WI38 (cell line): ENCODE measurements around the gene TRIM71.
"Not testable (repeated sequence)": the region's sequence is repeated elsewhere in the genome, so short reads cannot be mapped to it uniquely, and the experiment has no call there.

Experiments
- H3K4me3 ChIP-seq: 2 replicates; pipeline ENCODE4 v1.5.1; 2011; ENCODE audit warnings: low read depth, mild to moderate bottlenecking, control low read depth, low read length
- CTCF ChIP-seq: IDR thresholded peaks from 2 replicates; pipeline ENCODE4 v1.5.1; 2012; ENCODE audit warnings: low read depth, mild to moderate bottlenecking, control low read depth, low read length

TRIM71 gene

DNA sequence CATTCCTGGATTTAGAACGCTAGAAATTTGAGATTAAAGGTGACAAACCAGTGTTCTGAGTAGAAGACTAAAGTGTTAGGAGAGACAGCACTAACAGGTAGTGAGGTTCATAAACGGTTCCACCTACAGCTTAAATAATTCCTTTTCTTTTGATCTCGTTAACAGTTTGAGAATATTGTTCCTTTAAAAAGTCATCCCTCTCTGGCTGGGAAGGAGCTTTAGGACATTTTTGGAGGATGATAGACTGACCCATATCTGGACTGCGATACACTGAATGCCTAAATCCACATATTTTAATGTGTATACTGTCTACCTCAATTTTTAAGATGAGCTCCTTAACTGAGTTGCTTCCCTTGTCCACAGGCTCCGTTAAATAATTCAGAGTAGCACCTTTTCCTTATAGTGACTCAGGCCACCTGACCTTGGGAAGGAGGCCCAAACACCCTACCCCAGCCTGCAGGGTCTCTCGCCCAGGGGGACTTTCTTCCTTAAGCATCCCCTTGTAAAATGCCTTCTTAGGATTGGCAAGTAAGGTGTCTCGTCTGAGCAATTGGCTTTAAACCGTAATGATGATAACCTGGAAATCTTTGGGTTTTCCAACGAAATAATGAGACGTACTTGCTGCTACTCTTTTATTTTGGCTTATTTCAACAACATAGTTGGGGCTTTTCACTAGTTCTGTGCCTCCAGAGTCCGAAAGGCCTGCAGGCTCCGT, 3.3 kb downstream of the TRIM71 start:
- TF ChIP-seq CTCF = no peak
- H3K4me3 ChIP-seq = no peak overlapping the region

DNA sequence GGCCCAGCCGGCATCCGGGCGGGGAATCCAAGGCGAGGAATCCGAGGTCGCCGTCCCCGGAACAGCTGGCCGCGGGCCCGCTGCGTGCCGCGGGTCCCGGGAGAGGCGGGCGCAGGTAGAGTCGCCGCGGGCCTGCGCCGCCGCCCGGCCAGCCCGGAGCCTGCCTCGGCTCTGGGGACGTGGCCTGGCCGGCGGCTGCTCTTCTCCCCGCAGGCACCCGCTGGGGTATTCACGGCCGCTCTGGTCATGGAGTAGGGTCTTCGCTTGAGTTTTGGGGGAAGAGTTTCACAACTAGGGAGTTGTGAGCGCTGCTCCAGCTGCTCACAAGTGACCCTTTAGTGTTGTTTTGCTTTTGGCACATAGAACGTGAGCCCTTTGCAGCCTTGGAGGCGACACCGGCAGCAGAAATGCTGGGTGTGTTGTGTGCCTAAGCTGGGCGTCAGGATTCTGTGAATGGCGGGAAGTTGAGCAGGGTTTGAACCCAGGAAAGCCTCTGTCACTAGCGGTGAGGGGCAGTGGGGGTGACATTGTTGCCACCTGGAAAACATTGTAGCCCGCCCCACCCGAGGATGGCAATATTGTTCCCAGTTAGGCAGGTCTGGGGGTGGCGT, 4.0 kb downstream of the TRIM71 start:
- no peak overlapping the region for H3K4me3 ChIP-seq
- TF ChIP-seq CTCF = no peak

DNA sequence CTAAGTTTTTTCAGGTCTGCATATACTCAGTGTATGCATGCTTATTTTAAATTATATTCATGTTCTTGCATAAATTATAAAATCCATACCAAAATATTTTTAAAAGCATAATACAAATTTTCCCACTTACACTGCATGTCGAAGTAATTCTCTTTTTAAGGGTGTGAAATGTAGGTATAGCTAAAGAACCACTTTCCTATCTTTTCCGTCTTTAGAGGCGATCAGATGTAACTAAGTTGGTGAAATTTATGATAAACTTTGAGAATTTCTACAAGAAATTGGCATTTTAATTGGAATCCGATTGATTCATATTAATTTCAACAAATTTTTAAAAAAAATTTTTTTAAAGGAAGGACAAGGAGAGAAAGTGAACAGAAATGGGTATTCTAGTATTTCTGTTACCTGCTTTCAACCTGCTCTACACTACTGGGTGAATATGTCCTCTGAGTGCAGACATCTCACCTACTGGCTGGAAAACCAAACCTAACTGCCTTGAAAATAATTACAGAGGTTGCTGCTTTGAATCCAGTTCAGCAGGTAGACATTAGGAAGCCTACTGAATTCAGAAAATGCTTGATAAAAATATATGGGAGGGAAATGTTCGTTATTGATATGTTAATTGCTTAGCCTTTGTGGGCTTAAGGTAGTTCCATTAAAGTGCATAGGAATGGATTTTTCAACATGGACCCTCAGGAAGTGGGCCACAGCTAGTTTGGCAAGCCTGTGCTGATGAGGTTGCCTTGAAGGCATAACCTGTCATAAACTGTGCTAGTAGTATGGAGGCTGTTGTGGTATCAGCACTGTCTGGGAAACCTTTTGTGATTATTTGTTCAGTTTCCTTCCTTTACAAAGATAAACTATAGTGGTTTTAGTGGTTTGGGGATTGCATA, 5.1 kb downstream of the TRIM71 start:
- TF ChIP-seq CTCF = no peak
- no peak overlapping the region for H3K4me3 ChIP-seq

GRCh38 chr3:32823641-32824184, 5.9 kb downstream of the TRIM71 start:
- H3K4me3 ChIP-seq = not testable (repeated sequence)

DNA sequence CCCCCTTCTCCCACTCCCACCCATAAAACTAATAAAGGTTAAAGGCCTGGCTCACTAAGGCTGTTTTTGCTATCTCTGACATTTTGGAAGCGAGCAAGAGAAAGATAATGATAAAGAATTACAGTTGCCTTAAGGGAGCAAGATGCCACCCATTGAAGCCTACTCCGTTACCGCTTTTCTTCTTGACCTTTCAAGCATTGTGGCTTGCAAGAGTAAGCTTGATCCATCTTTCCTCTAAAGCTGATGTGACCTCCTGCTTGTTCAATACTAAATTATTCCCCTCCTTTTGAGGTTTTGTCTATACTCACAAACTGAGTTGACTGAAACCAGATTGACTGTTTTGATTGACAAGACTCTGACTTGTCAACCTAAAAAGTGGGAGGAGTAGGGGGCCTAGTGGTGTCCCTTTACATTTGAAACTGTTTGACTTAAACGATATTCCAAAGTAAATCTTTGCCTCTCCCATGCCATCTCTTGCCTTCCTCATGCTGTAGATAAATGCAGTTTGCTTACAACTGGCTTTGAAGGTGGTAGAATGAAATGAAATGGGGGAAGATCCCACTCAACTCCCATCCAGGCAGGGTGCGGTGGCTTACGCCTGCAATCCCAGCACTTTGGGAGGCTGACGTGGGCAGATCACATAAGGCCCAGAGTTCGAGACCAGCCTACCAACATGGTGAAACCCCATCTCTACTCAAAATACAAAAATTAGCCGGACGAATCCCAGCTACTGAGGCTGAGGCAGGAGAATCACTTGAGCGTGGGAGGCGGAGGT, 8.0 kb downstream of the TRIM71 start:
- TF ChIP-seq CTCF = no peak
- no peak overlapping the region for H3K4me3 ChIP-seq

DNA sequence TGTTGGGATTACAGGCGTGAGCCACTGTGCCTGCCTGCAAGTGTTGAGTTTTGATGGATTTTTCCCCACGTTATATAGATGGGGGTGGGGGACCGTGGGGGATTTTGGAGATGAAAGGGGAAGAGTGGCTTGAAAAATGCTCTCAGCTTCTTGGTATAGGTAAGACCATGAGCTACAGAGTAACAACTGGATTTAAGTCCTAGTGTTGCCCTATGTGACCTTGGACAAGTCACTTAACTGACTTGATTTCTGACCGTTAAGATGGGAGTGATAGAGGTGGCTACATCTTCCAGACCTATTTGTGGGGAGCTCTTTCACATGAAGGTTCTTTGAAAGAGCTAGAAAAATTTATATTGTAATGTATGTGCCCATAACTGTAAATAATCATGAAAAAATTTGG, 13.3 kb downstream of the TRIM71 start:
- no peak overlapping the region for H3K4me3 ChIP-seq
- no peak for TF ChIP-seq CTCF

GRCh38 chr3:32831791-32832190, 14.0 kb downstream of the TRIM71 start:
- TF ChIP-seq CTCF = no peak
- H3K4me3 ChIP-seq = no peak overlapping the region
